Jurkat, Clone E6-1 (cell line): ENCODE data around the gene IL10.
"Not testable (repeated sequence)": the region's sequence is repeated elsewhere in the genome, so short reads cannot be mapped to it uniquely, and the experiment has no call there.

Experiments
- DNase-seq: peaks from one replicate; pipeline ENCODE4 v3.0.0-alpha.2; 2011; ENCODE audit warnings: low read depth, low spot score
- H3K4me3 ChIP-seq: 2 replicates; pipeline ENCODE4 v1.5.1; 2011; ENCODE audit warnings: mild to moderate bottlenecking, low read length, control low read depth, moderate library complexity

The IL10 gene

DNA sequence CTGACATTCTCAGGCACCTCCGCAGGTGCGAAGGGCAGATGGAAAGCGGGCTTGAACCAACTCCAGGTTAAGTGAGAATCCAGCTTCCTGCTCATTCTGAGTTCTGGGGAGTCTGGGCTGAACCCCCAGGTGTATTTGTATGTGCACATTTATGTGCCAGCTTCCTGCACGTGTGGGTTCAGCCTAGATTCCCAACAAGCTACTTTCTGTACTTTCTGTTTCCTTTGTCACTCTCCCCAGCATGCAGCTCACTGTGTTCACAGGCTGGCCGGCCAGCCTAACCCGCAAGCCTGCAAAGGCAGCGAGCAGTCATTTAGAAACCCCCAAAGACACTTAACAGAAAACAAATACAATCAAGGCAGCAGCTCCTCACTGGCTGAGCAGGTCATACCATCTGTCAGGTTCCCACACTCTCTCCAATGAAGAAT is 3.0 kb downstream of the IL10 start:
- DNase-seq = peak; percentile 65
- no peak overlapping the region for H3K4me3 ChIP-seq

GRCh38 chr1:206768472-206769303 is 3.6 kb downstream of the IL10 start:
- H3K4me3 ChIP-seq = no peak overlapping the region
- DNase-seq = no peak

GRCh38 chr1:206766251-206766856 is 5.9 kb downstream of the IL10 start:
- peak; percentile 73 for DNase-seq

GRCh38 chr1:206765771-206766170 is 6.5 kb downstream of the IL10 start:
- not testable (repeated sequence) for H3K4me3 ChIP-seq, DNase-seq

More at GRCh38 chr1:206766251-206766856, 5.9 kb downstream of the IL10 start:
- H3K4me3 ChIP-seq = peak overlapping the region; percentile 2; the same call in 1 of the 2 replicates

DNA sequence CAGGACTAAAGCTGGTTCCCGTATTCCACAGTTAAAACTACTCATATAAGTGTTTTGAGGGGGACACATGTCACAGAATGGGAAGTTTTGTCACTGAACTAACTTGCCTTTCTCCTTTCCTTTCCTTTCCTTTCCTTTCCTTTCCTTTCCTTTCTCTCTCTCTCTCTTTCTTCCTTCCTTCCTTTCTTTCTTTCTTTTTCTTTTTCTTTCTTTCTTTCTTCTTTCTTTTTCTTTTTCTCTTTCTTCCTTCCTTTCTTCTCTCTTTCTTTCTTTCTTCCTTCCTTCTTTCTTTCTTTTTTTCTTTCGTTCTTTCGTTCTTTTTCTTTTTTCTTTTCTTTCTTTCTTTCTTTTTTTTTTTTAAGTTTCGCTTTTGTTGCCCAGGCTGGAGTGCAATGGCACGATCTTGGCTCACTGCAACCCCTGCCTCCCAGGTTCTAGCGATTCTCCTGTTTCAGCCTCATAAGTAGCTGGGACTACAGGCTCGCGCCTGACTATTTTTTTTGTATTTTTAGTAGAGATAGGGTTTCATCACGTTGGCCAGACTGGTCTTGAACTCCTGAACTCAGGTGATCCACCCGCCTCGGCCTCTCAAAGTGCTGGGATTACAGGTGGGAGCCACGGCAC is 9.4 kb downstream of the IL10 start:
- DNase-seq = not testable (repeated sequence)

DNA sequence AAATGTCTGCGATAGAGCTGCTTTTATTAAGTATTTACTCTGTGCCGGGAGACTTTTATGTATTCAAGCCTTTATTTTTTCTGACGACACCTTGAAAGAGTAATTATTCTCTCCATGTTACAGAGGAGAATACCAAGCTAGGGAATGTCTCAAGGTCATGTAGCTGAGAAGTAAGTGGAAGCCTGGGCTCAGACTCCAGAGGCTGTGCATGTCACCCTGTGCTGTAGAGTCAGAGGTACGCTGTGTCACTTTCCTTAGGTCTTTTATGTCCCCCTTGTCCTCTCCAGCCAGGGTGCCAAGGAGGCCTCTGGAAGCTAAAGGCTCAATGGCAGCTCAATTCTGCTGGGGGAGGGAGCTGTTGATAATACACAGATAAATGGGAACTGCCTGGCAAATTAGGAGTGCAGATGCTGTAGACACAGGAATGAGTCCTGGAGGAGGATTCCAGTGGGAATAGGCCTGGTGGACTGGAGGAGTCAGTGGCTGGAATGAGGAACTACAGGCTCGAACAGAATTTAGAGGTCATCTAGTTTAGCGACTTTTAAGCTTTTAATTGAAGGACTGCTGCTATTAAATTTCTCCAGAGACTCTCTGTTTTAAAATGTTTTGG is 11.0 kb downstream of the IL10 start:
- no peak for DNase-seq
- no peak overlapping the region for H3K4me3 ChIP-seq

More for the DNA sequence above, 9.4 kb downstream of the IL10 start:
- not testable (repeated sequence) for H3K4me3 ChIP-seq

- no peak overlapping the region for H3K4me3 ChIP-seq
- no peak for DNase-seq
Measured at GRCh38 chr1:206760590-206760989, 11.7 kb downstream of the IL10 start.

DNA sequence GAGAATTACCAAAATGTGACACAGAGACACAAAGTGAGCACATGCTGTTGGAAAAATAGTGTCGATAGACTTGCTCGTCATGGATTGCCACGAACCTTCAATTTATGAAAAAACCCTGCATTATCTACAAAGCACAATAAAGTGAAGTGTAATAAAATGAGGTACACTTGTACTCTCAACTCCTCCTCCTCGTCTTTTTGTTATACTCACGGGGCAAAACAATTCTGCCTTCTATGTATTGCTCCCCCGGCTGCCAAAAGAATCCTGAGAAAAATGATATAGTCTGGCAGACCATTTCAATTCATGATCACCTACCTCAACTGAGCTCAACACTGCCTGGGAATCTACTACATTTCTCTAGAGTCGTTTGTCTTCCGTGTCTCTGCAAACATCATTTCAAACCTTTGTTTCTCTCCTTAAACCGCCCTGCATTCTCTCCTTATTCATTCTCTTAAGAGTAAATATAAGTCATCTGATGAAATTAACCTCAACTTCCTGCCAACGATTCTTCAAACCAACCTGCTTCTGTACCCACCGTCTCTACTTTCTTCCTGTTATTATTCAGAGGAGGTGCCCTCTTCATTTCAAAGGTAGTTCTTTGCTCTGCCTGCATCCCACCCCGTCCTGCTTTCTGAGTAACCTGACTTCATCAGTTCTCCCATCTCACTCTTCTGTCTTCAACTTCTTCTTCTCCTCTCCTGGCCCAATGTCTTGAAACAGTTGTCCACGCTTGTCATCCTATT is 14.6 kb downstream of the IL10 start:
- DNase-seq = peak; percentile 92
- peak overlapping the region; percentile 25 for H3K4me3 ChIP-seq

DNA sequence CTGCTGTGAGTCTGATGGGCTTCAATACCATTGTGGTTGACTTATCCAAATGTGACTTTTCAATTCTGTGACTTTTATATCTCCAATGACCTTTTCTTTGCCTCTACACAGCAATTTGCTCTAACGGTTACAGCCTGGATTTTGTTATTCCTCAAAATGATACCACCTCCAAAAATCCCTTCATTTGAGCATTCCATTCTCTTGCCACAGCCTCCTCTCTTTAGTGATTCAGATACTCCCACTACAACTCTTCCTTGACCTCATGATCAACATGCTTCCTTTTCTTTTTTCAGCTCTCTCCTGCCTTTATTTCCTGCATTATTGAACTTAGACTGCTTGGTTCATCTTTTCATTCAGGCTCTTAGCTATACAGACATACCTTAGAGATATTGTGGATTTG is 18.3 kb downstream of the IL10 start:
- DNase-seq = no peak
- no peak overlapping the region for H3K4me3 ChIP-seq

- DNase-seq = no peak
- H3K4me3 ChIP-seq = no peak overlapping the region
Measured at GRCh38 chr1:206753141-206753540, 19.2 kb downstream of the IL10 start.

GRCh38 chr1:206752481-206752880 is 19.8 kb downstream of the IL10 start:
- no peak for DNase-seq
- H3K4me3 ChIP-seq = no peak overlapping the region

GRCh38 chr1:206751891-206752290 is 20.4 kb downstream of the IL10 start:
- H3K4me3 ChIP-seq = no peak overlapping the region
- no peak for DNase-seq

- no peak for DNase-seq
- no peak overlapping the region for H3K4me3 ChIP-seq
Measured at GRCh38 chr1:206748348-206749030, 23.8 kb downstream of the IL10 start.

GRCh38 chr1:206745301-206745700 is 27.0 kb downstream of the IL10 start:
- no peak overlapping the region for H3K4me3 ChIP-seq
- DNase-seq = no peak

GRCh38 chr1:206744683-206745082 is 27.6 kb downstream of the IL10 start:
- no peak for DNase-seq
- H3K4me3 ChIP-seq = no peak overlapping the region

DNA sequence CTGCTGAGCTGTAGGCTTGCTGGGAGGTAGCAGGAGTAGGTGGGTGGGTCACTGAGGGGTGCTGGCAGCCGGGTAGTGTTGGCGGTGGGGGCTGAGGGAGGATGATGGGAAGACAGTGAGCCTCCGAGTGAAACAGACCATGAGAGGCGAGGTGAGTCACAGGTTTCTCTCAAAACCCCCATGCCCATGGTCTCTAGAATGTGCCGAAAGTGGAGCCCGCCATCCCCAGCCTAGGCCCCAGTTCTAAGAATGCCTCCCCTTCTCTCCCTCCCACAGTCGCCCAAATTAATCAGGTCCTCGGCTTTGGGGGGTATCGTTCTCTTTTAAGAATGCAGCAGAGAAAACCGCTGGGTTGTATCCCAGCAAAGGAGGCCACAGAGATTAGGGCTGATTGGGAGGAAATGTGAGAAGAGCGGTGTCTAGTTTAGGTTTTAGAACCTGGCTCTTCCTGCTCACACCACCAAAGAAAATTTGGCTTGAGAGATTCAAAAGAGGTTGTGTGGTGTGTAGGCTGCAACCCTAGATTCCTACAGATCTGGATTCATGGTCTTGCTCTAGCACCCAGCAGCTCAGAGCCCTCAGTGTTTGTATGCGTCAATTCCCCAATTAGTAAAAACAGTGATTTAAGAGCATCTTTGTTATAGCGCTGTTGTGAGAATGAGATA is 29.4 kb downstream of the IL10 start:
- no peak overlapping the region for H3K4me3 ChIP-seq
- DNase-seq = no peak

GRCh38 chr1:206741142-206741701 is 31.1 kb downstream of the IL10 start:
- no peak overlapping the region for H3K4me3 ChIP-seq
- DNase-seq = no peak
